HG03378 (cell line): Measurements from ENCODE around the gene SLC35F2.
"Not testable (repeated sequence)": the region's sequence is repeated elsewhere in the genome, so short reads cannot be mapped to it uniquely, and the experiment has no call there.

ENCODE experiments used
- ATAC-seq: cut with Tn5 transposase; IDR thresholded peaks from one replicate; pipeline ENCODE4 v1.9.1; 2021; ENCODE audit warnings: mild to moderate bottlenecking, moderate library complexity; ENCODE audit not compliant: unreplicated experiment

SLC35F2 gene

DNA sequence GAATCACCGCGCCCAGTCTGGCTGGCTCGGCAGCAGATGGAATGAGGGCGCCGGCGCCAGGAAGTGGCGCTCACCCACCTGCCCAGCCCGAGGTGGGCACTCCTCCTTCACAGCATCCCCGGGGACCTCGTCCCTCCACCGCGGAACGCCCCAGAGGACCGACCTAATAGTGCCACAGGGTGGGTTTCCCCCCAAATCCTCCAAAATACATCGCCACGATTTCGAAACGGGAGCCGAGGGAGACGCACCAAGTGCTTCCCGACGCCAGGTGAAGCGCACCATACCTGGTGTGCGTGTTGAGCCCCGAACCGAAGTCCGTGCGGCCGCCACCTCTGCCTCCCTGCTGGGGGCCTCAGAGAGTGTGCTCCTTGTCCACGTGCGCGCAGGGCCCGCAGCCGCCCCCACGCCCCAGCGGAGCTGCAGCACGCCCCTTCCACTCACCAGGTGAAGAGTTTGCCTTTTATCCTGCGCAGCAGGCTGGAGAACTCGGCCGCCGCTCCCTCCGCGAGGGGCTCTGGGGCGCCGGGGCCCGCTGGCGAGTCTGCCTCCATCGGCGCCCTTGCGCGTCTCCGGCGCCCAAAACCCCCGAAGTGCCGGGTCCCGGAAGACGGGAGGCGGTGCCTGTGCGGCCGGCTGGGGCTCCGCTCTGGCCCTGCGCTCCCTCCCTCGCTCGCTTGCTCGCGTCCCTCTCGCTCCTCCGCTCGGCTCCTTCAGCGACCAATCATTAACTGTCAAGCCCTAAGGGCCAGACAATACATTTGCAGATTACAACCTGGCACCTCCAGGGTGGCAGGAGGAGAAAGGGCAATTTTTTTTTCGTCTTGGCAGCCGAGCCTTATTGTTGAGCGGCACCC, at the start of gene SLC35F2:
SLC35F2 (minus strand) TSS at position 571 of the 854 bp plus-strand sequence; CDS start at position 551, 20 bp downstream.
- peak; percentile 90 for ATAC-seq

- ATAC-seq = no peak
Measured at GRCh38 chr11:107908211-107908610, 49.6 kb upstream of the SLC35F2 start.

- peak; percentile 90 for ATAC-seq
Measured at GRCh38 chr11:107898270-107898669, 39.7 kb upstream of the SLC35F2 start.

GRCh38 chr11:107882095-107882820, 23.7 kb upstream of the SLC35F2 start:
- ATAC-seq = no peak

- ATAC-seq = not testable (repeated sequence)
Measured at GRCh38 chr11:107881471-107881870, 22.9 kb upstream of the SLC35F2 start.

GRCh38 chr11:107876141-107876540, 17.6 kb upstream of the SLC35F2 start:
- no peak for ATAC-seq

DNA sequence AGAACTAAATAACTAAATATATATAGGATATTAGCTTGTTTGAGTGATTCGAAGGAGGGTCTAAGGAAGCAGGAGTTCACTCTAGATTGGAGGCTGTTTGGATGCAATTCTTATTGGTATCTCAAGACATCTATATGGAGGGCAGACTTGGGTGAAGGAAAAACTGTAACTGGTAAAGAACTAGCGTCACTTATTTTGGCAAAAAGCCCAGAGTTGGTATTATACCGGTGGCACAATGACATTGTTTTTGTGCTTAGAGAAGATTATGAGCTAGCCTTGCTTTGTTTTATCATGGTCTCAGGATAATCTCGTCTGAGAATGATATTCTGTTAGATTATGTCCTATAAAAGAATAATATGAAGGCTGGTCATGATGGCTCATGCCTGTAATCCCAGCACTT, 6.0 kb upstream of the SLC35F2 start:
- ATAC-seq = no peak

DNA sequence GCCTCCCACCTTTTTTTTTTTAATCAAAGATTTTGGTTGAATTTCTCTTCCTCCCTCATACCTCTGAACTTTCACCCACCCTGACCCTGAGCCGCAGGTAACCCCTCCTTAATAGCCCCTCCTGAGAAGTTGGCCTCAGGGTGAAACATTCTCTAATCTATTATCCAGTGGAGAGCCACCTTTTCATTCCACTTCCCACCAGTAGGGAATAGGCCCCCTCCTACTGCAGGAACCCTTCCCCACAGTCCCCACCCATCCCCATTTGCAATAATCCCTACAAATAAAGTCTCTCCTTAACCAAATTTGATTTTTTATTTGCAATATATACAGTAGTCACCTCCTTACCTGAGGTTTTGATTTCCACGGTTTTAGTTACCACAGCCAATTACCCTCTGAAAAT, 2.1 kb upstream of the SLC35F2 start:
- ATAC-seq = no peak

DNA sequence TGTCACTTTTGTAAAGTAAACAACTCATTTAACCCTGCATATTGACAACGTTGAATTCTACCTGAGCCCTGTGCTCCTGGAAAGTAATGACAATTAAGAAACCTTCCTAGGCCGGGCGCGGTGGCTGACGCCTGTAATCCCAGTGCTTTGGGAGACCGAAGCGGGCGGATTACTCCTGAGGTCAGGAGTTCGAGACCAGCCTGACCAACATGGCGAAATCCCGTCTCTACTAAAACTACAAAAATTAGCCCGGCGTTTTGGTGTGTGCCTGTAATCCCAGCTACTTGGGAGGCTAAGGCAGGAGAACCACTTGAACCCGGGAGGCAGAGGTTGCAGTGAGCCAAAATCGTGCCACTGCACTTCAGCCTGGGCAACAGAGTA, 1.6 kb upstream of the SLC35F2 start:
- ATAC-seq = not testable (repeated sequence)

DNA sequence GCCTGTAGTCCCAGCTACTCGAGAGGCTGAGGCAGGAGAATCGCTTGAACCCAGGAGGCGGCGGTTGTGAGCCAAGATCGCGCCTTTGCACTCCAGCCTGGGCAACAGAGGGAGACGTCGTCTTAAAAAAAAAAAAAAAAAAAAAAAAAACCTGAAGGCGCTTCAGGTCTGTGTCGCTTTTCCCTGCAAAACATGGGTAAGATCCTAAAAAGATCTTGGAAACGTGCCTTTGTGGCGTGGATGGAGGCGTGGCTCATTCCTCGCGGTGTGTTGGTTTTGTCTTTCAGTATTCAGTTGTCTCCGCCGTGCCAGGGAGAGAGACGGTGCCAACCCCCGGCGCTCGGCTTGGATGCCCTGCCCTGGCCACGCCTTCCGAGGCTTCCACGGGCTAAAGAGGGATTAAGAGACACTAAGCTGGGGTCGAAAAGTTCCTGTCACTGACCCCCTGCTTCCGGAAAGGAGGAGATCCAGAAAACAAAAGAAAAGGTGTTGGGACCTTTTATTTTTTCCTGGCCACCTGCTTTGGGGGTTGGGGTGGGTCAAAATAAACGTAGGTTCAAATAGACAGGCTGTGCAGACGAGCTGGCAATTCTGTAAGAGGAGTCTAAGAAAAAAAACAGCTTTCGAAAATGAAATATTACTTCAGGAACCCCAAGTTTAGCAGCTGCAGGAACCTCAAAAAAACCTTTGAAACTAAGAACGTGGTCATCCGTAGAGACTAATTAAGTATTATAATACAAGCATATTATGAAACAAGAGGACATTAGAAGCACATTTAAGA, 1.1 kb upstream of the SLC35F2 start:
- ATAC-seq = no peak

- peak; percentile 0 for ATAC-seq
Measured at GRCh38 chr11:107857550-107858216, 904 bp downstream of the SLC35F2 start.

DNA sequence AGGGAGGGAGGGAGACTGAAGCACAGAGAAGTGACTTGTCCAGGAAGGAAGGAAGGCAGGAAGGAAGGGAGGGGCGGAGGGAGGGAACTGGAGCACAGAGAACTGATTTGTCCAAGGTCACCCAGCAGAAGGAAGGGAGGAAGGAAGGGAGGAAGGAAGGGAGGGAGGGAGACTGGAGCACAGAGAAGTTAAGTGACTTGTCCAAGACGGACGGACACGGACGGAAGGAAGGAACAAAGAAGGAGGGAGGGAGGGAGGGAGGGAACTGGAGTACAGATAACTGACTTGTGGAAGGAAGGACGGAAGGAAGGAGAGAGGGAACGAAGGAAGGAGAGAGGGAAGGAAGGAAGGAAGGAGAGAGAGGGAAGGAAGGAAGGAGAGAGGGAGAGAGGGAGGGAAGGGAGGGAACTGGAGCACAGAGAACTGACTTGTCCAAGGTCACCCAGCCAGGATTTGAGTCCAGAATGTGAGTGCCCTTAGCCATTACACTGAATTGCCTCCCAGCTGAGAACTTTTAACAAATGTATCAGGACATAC, 1.5 kb downstream of the SLC35F2 start:
- ATAC-seq = no peak

- no peak for ATAC-seq
Measured at GRCh38 chr11:107856180-107856980, 2.2 kb downstream of the SLC35F2 start.

- no peak for ATAC-seq
Measured at GRCh38 chr11:107853070-107853469, 5.5 kb downstream of the SLC35F2 start.

- ATAC-seq = no peak
Measured at GRCh38 chr11:107851704-107852310, 6.8 kb downstream of the SLC35F2 start.

- no peak for ATAC-seq
Measured at GRCh38 chr11:107849790-107850189, 8.8 kb downstream of the SLC35F2 start.

GRCh38 chr11:107848345-107848744, 10.2 kb downstream of the SLC35F2 start:
- ATAC-seq = no peak

DNA sequence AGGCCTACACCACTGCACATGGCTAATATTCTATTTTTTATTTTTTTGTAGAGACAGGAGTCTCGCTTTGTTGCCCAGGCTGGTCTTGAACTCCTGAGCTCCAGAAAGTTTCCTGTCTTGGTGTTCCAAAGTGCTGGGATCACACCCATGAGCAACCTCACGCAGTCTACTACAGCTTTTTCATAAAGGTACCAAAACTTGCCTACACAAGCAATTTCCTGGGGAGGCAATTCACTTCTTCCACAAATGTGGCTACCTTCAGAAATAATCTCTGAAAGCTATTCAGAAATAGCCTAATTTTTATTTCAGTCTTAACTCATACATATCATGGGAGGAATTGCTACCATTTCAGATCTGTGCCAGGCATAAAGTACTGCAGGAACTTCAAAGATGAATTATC, 11.4 kb downstream of the SLC35F2 start:
- ATAC-seq = no peak

- ATAC-seq = no peak
Measured at GRCh38 chr11:107844041-107844440, 14.5 kb downstream of the SLC35F2 start.
